ENCODE results near the gene GDPD2.

Gene GDPD2

DNA sequence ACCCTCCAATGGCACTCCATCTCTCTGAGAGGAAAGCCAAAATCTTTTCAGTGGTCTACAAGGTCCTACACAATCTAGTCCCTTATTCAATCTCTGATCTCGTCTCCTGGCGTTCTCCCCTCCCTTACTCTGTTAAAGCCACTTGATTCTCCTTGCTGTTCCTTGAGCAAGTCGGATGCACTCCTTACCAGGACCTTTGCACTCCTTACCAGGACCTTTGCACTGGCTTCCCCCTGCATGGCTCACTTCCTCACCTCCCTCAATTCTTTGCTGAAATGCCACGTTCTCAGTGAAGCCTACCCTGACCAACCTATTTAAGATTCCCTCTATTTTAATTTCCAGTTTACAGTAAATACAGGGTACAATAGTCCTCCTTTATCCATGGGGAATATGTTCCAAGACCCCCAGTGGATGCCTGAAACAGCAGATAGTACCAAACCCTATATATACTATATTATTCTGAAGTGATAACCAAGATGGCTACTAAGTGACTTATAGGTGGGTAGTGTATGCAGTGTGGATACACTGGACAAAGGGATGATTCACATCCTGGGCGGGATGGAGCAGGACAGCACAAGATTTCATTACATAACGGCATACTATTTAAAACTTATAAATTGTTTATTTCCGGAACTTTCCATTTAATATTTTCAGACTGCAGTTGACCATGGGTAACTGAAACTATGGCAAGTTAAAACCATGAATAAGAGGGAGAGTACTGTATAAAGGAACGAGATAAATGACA is 15.0 kb downstream of the GDPD2 start:
- DNase-seq (no peak), ATAC-seq (no peak)

DNA sequence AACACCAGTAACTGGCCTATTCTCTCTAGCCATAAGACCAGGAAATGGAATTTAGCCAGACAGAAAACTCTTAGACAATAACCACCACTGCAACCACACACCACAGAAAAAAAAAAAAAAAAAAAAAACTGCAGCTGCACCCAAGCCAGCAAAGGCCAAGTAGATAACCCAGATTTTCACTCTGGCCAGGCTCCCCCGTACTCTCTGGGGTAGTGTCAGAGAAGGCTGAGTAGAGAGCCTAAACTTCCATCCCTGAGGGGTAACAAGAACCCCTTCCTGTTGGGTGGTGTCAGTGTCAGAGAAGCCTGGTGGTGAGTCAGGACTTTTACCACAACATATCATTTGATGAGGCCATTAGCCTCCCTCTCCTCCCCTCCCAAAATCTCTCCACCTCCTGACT is 15.9 kb downstream of the GDPD2 start:
- ATAC-seq (peak; percentile 60), DNase-seq (no peak)

DNA sequence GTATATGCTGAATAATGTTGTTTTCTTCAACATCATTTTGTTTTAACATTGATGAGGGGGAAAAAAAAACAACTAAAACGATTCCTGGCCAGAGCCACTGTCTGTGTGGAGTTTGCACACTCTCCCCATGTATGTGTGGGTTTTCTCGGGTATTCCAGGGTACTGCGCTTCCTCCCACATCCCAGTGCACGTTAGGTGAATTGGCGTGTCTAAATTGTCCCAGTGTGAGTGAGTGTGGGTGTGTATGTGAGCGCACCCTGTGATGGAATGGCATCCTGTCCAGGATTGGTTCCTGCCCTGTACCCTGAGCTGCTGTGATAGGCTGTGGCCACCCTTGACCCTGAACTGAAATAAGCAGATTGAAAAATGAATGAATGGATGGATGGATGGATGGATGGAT is 19.1 kb downstream of the GDPD2 start:
- DNase-seq (no peak), ATAC-seq (no peak)

DNA sequence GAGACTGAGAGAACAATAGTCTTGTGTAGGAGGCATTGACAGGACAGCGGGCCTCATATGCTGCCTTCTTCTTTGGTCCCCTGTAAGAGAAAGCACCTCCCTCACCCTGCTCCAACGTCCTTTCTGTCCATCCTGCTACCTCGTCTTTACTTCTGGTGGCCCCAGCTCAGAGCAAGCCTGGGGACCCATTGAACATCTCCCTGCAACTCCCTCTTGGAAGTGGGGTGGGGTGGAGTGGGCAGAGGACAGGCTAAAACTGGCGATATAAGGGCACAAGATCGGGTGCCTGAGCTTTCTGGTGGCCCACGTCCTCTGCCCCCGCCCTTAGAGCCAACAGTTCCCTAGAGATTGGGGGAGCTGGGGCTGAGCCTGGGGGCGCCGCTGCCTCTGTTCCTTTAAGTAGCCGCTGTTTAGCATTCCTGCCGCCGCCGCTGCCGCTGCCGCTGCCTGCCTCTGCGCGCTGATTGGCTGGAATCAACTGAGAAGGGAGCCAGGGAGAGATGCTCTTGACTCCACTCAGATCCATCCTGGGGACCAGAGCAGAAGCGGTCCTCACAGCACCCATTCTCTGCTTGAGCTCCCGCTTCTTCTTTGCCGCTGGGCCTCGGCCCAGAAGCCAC is 21.3 kb downstream of the GDPD2 start, which contains the start of gene DLG3:
DLG3 (plus strand) TSS at position 510 of the 620 bp plus-strand sequence. CDS start 367 bp downstream, outside the sequence.
- DNase-seq (peak; percentile 36), ATAC-seq (peak; percentile 65)

DNA sequence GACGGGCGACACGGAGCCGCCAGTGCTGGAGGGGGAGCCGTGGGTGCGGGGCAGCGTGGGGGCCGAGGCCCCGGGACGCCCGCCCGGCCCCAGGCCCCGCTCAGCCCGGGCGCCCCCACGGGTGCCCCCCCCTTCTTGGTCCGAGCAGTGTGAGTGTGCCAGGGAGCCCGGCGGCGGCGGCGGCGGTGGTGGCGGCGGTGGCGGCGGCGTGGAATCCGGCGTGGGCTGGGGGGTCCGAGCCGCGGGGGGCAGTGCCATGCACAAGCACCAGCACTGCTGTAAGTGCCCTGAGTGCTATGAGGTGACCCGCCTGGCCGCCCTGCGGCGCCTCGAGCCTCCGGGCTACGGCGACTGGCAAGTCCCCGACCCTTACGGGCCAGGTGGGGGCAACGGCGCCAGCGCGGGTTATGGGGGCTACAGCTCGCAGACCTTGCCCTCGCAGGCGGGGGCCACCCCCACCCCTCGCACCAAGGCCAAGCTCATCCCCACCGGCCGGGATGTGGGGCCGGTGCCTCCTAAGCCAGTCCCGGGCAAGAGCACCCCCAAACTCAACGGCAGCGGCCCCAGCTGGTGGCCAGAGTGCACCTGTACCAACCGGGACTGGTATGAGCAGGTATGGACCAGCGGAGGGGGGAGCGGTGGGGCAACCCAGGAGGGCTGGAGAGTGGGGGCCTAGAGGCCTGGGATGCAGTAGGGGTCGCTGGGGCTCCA is 22.0 kb downstream of the GDPD2 start:
- ATAC-seq (no peak), DNase-seq (no peak)

DNA sequence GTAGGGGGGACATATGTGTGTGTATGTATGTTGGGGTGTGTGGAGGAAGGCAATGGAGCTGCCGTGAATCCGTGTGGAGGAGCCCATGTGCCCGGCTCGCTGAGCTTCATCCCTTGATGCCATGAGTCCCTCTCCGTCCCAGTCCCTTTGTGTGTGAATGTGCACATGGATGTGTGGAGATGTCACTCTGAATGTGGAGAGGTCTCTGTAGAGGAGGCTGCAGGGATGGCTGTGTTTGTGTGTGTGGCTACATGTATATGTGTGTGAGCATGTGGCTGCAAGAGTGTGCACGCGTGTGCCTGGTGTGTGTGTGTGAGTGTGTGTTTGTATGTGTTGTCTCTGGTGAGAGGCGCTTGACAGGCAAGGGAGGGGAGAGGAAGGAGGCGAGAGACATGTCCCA is 22.8 kb downstream of the GDPD2 start:
- ATAC-seq = no peak
- no peak for DNase-seq

DNA sequence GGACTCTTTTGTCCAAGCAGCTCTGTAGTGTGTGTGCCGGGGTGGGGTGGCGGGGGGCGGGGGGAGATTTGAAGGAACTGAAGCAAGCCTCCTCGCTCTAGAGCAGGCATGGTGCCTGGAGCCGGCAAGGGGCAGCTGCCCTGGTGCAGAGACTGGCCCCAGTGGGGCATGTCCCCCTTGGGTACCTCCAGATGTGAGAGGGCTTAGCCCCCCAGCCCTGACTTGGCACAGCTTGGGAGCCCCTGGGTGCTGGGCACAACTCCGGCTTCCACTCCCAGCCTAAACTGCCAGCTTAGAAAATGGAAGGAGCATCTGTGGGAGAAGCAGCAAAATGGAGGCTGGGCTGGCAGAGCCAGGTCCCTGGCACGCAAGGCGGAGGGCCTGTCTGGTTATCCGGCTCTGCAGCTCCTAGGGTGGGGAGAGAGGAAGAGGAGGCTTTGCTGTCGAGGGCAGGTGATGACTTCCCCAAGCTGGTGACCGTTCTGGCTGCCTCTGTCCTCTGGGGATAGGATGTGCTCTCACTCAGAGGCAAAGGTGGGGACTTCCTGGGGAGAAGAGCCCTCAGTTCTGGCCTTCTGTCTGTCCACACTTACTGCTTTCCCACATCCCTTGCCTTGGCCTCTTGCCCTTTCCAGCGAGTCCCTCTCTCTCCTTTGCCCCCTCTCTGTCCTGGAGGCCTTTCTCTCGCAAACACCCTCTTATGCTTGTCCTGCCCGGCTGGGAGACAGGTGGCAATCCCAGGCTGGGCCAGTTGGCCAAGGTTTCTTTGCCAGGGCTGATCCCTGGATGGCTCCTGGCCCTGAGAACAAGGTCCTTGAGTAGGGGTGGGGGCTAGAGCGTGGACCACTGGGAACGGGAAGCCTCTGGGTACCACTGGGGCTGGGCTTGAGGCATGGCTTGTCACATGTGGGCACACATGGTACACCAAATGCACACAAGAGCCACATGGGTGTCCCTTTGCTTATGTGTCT is 23.6 kb downstream of the GDPD2 start:
- no peak for ATAC-seq

DNA sequence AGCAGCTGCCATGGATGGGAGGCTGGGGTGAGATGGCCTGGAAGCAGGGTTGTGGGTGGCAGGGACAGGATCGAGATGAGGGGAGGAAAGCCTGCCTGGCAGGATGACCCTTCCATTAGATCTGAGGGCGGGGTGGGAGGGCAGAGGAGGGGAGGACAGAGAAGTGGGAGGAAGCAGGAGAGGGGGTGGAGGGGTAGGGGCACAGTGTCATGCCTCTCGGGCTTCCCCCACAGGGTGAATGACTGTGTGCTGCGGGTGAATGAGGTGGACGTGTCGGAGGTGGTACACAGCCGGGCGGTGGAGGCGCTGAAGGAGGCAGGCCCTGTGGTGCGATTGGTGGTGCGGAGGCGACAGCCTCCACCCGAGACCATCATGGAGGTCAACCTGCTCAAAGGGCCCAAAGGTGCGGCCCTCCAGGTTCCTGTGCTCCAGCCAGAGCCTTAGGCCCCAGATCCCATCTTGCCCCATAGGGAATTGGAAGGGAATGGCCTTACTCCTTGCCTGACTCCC is 26.4 kb downstream of the GDPD2 start:
- no peak for DNase-seq
- no peak for ATAC-seq

More for the DNA sequence above, 23.6 kb downstream of the GDPD2 start:
- no peak for DNase-seq

DNA sequence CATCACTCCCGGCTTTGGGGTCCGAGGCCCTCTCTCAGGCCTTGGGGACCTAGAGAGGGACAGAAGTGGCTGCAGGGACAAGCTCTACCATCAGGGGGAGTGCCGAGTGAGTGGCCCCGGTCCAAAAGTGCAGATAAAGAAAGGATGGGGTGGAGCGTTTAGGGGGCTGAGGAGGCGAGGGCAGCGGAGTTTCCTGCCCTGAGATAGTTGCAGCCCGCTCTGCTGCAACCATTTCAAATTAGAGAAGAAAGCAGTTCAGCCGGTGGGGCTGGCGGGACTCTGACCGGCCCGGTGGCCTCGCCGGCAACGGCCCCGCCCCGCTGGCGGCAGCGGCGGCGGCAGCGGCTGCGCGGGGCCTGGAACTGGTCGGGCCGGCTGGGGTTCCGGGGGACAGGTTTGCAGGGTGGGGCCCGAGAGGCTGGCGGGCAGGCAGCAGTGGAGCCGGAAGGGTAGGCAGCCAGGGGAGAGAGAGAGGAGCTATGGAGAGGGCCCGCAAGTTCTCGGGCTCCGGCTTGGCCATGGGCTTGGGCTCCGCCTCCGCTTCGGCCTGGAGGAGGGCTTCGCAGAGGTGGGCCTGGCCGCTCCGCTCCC is 29.1 kb downstream of the GDPD2 start:
- ATAC-seq = peak; percentile 34
- peak; percentile 64 for DNase-seq

DNA sequence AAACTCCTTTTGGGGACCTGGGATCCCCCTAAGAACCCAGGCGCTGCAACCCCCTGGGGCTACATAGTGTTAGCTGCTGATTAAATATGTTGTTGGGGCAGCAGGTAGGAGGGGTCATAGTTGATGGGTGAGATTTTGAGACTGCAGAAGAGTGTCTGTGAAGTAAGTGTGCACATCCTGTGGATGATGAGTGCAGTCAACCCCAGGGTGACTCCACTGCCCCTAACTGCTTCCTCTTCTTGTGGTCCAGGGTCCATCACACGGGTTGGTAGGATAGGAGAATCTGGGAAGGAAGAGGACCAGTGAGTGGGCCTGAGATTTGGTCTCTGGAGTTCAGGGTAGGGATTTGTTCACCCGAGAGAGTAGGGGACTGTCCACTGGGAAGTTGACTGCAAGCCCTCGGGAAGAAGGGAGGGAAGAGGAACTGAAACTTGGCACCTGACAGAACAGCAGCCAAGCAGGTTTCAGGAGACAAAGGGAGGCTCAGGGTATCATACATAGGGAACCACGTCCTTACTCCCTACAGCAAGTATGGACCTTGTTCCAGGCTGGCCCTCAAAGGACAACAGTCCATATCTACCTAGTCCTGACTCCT is 30.0 kb downstream of the GDPD2 start:
- ATAC-seq (no peak), DNase-seq (no peak)

DNA sequence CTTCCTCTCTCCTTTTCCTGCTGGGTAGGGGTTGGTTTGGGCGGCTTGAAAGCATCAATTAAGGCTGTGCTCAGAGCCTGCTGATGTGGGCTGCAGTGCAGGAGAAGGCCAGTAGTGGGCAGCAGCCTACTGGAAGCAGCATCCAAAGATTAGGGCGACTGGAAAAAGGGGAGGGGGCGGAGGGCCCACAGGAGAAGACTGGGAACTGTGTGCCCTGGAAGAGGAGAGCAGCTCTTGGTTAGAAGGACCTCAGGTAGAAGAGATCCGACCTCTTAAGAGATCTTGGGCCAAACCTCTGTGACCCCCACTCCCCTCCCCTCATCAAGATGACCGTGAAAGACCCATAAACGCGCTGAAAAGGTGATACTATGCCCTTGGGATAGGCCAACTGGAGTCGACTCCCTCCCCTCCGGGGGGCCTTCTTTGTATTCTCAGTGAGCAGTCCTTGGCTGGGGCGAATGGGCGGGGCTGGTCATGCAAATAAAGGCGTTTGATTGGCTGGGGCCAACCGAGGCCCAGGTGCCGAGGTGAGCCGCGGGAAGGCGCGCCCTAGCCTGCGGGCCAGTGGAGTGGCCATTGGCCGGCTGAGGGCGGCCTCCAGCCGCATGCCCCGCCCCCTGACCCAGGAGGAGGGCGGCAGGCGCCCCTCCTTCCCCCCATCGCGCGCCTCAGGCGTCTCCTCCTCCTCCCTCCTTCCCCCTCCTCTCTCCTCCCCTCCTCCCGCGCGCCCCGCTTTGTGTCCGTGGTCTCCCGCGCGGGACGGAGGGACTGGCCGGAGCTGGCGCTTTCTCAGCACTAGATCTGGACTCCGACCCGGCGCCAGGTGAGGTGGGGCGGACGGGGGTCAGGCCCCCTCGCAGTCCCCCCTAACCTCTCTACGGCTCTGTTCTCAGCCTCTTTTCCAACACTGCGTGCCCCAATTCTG is 31.6 kb downstream of the GDPD2 start:
- DNase-seq (peak; percentile 68), ATAC-seq (peak; percentile 59)

DNA sequence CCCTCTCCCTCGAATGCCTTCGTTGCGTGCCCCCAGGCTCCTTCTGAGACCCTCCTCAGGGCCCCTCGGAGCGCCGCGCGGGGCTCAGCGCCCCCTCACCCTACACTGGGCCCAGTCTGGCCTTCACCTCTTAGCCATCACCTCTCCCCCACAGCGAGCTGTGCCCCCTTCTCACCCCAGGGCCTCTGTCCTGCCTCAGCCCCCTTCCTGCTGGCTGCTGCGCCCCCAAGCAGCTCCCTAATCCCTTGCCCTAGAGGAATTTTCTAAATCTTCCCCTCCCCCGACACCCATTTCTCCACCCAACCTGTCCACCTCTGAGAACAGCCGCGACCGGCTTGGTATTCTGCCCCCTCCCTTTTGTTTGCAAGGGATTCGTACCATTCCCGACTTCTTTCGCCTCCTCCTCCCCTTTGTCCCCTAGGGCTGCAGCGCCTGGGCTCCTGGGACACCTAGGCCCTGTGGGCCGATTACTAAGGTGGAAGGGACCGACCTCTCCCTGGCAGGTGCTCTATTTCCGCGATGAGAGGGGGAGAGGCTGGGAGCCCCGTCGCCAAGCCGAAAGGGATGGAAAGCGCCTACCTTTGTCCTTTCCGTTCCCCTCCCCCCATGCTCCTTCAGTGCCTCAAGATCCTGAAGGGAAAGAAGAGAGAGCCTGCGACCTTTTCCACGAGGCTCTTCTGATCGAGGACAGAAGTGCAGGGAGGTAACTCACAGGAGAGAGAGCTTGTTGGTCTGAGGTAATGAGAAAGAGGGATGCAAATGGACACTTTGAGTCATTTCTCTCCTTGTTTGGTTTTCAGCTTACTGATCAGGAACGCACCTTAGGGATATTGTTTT is 32.5 kb downstream of the GDPD2 start:
- peak; percentile 7 for DNase-seq

DNA sequence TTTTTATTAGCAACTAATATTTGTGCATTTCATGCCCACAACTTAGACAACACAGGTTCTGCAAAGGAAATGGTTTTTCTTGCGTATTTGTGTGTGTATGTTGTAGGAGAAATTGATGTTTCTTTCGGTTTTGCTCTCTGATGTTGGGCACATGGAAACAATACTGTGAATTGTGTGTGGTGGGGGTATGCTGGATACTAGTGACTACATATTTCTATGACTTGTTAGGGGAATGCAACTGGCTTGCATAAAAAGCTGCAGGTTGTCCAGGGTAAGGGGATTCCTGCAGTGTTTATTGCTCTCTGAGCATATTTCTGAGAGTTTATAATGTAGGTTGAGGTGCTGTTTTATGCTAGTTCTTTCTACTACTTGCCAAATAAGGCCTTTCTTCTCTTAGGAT is 33.1 kb downstream of the GDPD2 start:
- DNase-seq (no peak), ATAC-seq (peak; percentile 53)

More for the DNA sequence above, 32.5 kb downstream of the GDPD2 start:
- ATAC-seq = no peak

DNA sequence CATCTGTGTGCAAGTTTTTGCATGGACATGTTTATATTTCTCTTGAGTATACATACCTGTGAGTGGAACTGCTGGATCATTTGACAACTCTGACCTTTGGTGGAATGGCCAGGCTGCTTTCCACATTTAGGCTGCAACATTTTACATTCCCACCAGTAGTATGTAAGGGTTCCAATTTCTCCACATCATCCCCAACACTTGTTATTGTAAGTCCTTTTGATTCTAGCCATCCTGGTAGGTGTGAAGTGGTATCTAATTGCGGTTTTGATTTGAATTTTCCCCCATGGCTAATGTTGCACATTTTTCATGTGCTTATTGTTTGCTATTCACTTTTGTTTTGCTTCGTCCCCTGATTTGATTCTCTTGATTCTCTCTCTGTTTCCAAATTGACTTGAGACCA is 37.9 kb downstream of the GDPD2 start:
- no peak for DNase-seq
- ATAC-seq = no peak

DNA sequence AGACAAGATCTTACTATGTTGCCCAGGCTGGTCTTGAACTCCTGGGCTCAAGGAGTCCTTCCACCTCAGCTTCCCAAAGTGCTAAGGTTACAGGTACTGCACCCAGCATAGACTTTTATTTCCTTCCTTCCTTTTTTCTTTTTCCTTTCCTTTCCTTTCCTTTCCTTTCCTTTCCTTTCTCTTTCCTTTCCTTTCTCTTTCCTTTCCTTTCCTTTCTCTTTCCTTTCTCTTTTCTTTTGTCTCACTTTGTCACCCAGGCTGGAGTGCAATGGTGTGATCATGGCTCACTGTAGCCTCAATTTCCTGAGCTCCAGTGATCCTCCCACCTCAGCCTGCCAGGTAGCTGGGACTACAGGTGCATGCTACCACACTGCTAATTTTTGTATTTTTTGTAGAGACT is 40.9 kb downstream of the GDPD2 start:
- DNase-seq (no peak), ATAC-seq (no peak)

DNA sequence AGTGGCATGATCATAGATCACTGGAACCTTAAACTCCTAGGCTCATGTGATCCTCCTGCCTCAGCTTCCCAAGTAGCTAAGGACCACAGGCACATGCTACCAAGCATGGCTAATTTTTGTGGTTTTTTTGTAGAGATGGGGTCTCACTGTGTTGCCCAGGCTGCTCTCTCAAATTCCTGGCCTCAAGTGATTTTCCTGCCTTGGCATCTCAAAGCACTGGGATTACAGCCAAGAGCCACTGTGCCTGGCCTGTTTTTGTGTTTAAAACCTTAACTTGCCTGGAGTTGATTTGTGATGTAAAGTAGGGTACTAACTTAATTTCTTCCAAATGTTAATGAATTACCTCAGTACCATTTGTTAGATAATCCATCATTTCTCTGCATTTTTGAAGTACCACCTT is 43.9 kb downstream of the GDPD2 start:
- DNase-seq (no peak), ATAC-seq (no peak)

DNA sequence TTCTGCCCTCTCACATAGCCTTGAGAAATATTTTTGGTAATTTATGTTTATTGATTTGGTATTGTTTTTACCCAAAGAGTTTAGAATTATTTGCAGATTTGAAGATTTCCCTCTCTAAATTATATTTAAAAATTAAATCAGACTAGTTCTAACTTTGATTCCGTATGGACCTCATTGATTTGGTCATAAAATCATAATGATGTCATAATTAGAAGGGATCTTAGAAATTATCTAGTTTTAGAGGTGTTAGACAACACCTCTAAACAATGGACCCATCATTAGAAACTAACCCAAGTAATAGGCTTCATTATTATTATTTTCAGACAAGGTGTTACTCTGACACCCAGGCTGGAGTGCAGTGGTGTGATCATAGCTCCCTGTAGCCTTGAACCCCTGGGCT is 45.6 kb downstream of the GDPD2 start:
- ATAC-seq (no peak), DNase-seq (no peak)

DNA sequence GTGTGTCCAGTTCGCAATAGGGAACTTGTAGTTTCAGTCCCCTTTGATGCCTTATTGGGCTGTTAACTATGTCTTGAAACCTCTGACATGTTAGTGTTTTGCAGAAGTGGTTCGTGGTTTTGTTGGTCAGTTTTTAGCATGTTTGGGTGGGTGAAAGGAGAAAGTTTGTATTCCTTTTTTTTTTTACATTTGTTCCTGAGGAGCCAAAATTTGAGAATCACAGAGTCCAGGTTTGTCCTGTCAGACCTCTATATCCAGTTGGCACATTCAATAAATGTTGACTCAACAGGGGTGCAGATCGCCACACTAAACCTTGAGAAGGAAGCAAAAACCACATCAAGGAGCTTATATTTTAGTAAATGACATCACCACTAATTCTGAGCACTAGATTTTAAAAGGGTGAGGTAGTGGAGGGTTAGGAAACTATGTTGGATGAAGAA is 47.8 kb downstream of the GDPD2 start:
- ATAC-seq = no peak
- no peak for DNase-seq
